Caco-2 (cell line): ENCODE data around the gene P4HA2. TPM values are rescaled to one million over a fixed set of nuclear protein-coding genes. Genes with fewer than 3 reads are reported as not detected.

Experiments used
- BruUV-seq: library from RNA; stranded (reverse); fragments of 400-500 nt; replicated peaks from 2 replicates; lab custom pipeline; 2021; lab: Mats Ljungman, UMichigan
- CTCF ChIA-PET: fragments of 300-600 bp; sonication (Branson Sonifier 250); formaldehyde crosslinking; loops from one replicate; lab custom pipeline; 2022; ENCODE audit warnings: antibody characterized with exemption; lab: Charles Lee
- POLR2A ChIA-PET: fragments of 300-600 bp; sonication (Branson Sonifier 250); formaldehyde crosslinking; loops from one replicate; lab custom pipeline; 2022; ENCODE audit warnings: antibody characterized with exemption; lab: Charles Lee
- DNase-seq, 2 experiments: peaks; one replicate each; pipeline versions ENCODE4 v3.0.0 to v3.0.0-alpha.2; 2020 to 2022
- H3K27me3 ChIP-seq: replicated peaks from 2 replicates; pipeline ENCODE4 v1.6.0; 2011; ENCODE audit warnings: low read length; ENCODE audit not compliant: control insufficient read depth, insufficient read depth
- H3K36me3 ChIP-seq: 2 replicates; pipeline ENCODE4 v1.5.1; 2011; ENCODE audit warnings: low read length; ENCODE audit not compliant: control insufficient read depth, insufficient read depth
- H3K4me1 ChIP-seq: fragments of 250-450 bp; sonication (Bioruptor Pico); 2 replicates; pipeline ENCODE4 v1.5.1; 2020; ENCODE audit warnings: mild to moderate bottlenecking
- H3K4me3 ChIP-seq: 2 replicates; pipeline ENCODE4 v1.5.1; 2011; ENCODE audit warnings: low read depth, mild to moderate bottlenecking, control low read depth, low read length
- H3K9me3 ChIP-seq: fragments of 250-450 bp; sonication (Bioruptor Pico); 2 replicates; pipeline ENCODE4 v1.5.1; 2020; ENCODE audit warnings: mild to moderate bottlenecking, moderate library complexity
- H3K27ac Mint-ChIP-seq: one replicate; pipeline ENCODE4 v1.8.0; 2022; ENCODE audit warnings: mixed read lengths; ENCODE audit not compliant: unreplicated experiment
- H3K27me3 Mint-ChIP-seq: one replicate; pipeline ENCODE4 v1.8.0; 2022; ENCODE audit warnings: mixed read lengths; ENCODE audit not compliant: insufficient read depth, unreplicated experiment
- H3K36me3 Mint-ChIP-seq: one replicate; pipeline ENCODE4 v1.8.0; 2022; ENCODE audit warnings: mild to moderate bottlenecking, mixed read lengths; ENCODE audit not compliant: insufficient read depth, unreplicated experiment
- H3K4me1 Mint-ChIP-seq: one replicate; pipeline ENCODE4 v1.8.0; 2022; ENCODE audit warnings: low read depth, mixed read lengths; ENCODE audit not compliant: unreplicated experiment
- H3K4me3 Mint-ChIP-seq: one replicate; pipeline ENCODE4 v1.8.0; 2022; ENCODE audit warnings: mild to moderate bottlenecking, moderate library complexity, mixed read lengths; ENCODE audit not compliant: unreplicated experiment
- H3K9me3 Mint-ChIP-seq: one replicate; pipeline ENCODE4 v1.8.0; 2022; ENCODE audit warnings: mixed read lengths; ENCODE audit not compliant: unreplicated experiment
- CTCF ChIP-seq, 2 experiments: fragments of 200-600 bp in 1 of 2; IDR thresholded peaks; 1 replicate in 1 of 2; 2 replicates in 1 of 2; pipeline versions ENCODE4 v1.5.1 to v1.8.0; 2011 to 2022; ENCODE audit warnings: antibody characterized with exemption in 1 of 2, control low read depth in 1 of 2, inconsistent platforms in 1 of 2, low read depth in 1 of 2, low read length in 1 of 2, mild to moderate bottlenecking in 1 of 2, moderate library complexity in 1 of 2; ENCODE audit not compliant: insufficient read depth in 1 of 2, severe bottlenecking in 1 of 2, unreplicated experiment in 1 of 2
- intact Hi-C: fragments of 100-400 bp; cut with micrococcal nuclease; formaldehyde crosslinking; loops from one replicate; pipeline ENCODE4 v1.10.0; 2022; ENCODE audit not compliant: unreplicated experiment
- total RNA-seq: library from RNA; stranded (reverse); gene quantifications from 2 replicates; pipeline ENCODE4 v1.2.3, GENCODE V29; 2022

The P4HA2 gene
- total RNA-seq, 1 experiment from 2014 or later = 41.0 TPM

GRCh38 chr5:132250547-132250946 is 22.9 kb upstream of the P4HA2 start:
- intact Hi-C loops = no loop called here
- H3K4me3 ChIP-seq = no peak overlapping the region
- Mint-ChIP-seq H3K9me3 (peaks cover 17% of the 10 kb centered on the region), H3K36me3 (no peaks in the 10 kb centered on the region), H3K4me1 (no peaks in the 10 kb centered on the region), H3K27ac (no peak overlapping the region), H3K4me3 (no peak overlapping the region), H3K27me3 (peaks cover 2% of the 10 kb centered on the region)
- H3K9me3 ChIP-seq = peaks cover 12% of the 10 kb centered on the region
- ChIA-PET POLR2A (interaction anchor here (1.2 kb wide), 1 partner anchor 23 kb away, joined by 3 read pairs; the partner anchor contains the start of gene P4HA2), CTCF (interaction anchor here (1.0 kb wide), 1 partner anchor 12 kb away, joined by 6 read pairs; no protein-coding TSS in a partner anchor)
- H3K4me1 ChIP-seq = no peaks in the 10 kb centered on the region
- no peaks in the 10 kb centered on the region for H3K36me3 ChIP-seq
- no TSS peak for BruUV-seq
- peak in 1 of 2 experiments; percentile 4 for DNase-seq
- no peak for TF ChIP-seq CTCF (IDR thresholded peaks at IDR 0.05; ENCODE audit: insufficient read depth in 1 of 2, low read depth in 1 of 2, low read length in 1 of 2, severe bottlenecking in 1 of 2, unreplicated experiment in 1 of 2)
- H3K27me3 ChIP-seq = no peaks in the 10 kb centered on the region

DNA sequence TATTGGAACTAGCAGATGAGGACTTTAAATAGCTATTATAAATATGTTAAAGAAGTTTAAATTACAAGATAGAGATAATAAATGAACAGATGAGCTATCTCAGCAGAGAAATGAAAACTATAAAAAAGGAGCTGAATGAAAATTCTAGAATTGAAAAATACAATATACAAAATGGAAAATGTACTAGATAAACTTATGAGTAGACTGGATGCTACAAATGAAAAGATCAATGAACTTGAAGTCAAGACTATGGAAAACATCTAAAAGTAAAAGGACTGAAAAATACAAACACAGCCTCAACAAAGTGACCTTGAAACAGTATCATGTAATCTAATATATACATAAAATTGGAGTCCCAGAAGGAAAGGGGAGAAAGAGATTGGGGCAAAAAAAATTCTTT is 19.2 kb upstream of the P4HA2 start:
- H3K27me3 Mint-ChIP-seq = peaks cover 2% of the 10 kb centered on the region
- Histone ChIP-seq H3K36me3 (no peaks in the 10 kb centered on the region), H3K4me3 (no peak overlapping the region), H3K9me3 (peaks cover 24% of the 10 kb centered on the region), H3K27me3 (no peaks in the 10 kb centered on the region), H3K4me1 (no peaks in the 10 kb centered on the region)
- intact Hi-C loops = no loop called here
- ChIA-PET POLR2A (interaction anchor here (0.6 kb wide), 1 partner anchor 47 kb away, joined by 3 read pairs; the partner anchor contains the start of gene SLC22A4), CTCF (interaction anchor here (1.5 kb wide), 1 partner anchor 9 kb away, joined by 4 read pairs; no protein-coding TSS in a partner anchor)
- H3K27ac Mint-ChIP-seq = no peak overlapping the region
- no peak for DNase-seq
- H3K4me1 Mint-ChIP-seq = no peaks in the 10 kb centered on the region
- H3K9me3 Mint-ChIP-seq = peaks cover 52% of the 10 kb centered on the region
- no peak overlapping the region for H3K4me3 Mint-ChIP-seq
- no peaks in the 10 kb centered on the region for H3K36me3 Mint-ChIP-seq
- TF ChIP-seq CTCF (IDR thresholded peaks at IDR 0.05; ENCODE audit: insufficient read depth in 1 of 2, low read depth in 1 of 2, low read length in 1 of 2, severe bottlenecking in 1 of 2, unreplicated experiment in 1 of 2) = no peak
- no TSS peak for BruUV-seq

DNA sequence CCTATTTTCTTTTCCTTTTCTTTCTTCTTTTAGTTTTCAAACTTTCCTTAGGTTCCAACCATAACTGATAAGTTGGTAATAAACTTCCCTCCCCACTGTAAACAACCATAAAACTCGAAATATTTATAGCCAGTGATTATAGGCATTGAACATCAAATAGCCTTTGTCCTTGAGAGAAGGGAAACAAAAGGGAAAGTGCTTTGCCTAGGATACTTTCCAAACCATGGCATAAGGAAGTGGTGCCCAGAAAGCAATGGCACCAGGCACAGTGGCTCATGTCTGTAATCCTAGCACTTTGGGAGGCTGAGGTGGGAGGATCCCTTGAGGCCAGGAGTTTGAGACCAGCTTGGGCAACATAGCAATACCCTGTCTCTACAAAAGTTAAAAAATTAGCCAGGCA is 17.9 kb upstream of the P4HA2 start:
- no peak overlapping the region for H3K4me3 ChIP-seq
- no peaks in the 10 kb centered on the region for H3K36me3 Mint-ChIP-seq
- no peaks in the 10 kb centered on the region for H3K4me1 ChIP-seq
- peaks cover 24% of the 10 kb centered on the region for H3K9me3 ChIP-seq
- no peak overlapping the region for H3K4me3 Mint-ChIP-seq
- TF ChIP-seq CTCF (IDR thresholded peaks at IDR 0.05; ENCODE audit: insufficient read depth in 1 of 2, low read depth in 1 of 2, low read length in 1 of 2, severe bottlenecking in 1 of 2, unreplicated experiment in 1 of 2) = no peak
- H3K4me1 Mint-ChIP-seq = no peaks in the 10 kb centered on the region
- CTCF ChIA-PET = no interaction called here
- no peaks in the 10 kb centered on the region for H3K36me3 ChIP-seq
- H3K27ac Mint-ChIP-seq = no peak overlapping the region
- H3K27me3 ChIP-seq = no peaks in the 10 kb centered on the region
- no TSS peak for BruUV-seq
- no peak for DNase-seq
- intact Hi-C loops = no loop called here
- H3K9me3 Mint-ChIP-seq = peaks cover 55% of the 10 kb centered on the region
- POLR2A ChIA-PET = no interaction called here
- H3K27me3 Mint-ChIP-seq = peaks cover 2% of the 10 kb centered on the region
